HepG2 (cell line): ENCODE measurements around the gene NUFIP2. TPM values are rescaled to one million over a fixed set of nuclear protein-coding genes. Genes with fewer than 3 reads are reported as not detected.

Experiments used
- ATAC-seq: fragments of 200-7000 bp; cut with Tn5 transposase; 3 replicates; pipeline ENCODE4 v1.9.1; 2020; ENCODE audit warnings: mild to moderate bottlenecking, moderate library complexity
- BruUV-seq: library from RNA; stranded (reverse); fragments of 400-500 nt; replicated peaks from 2 replicates; lab custom pipeline; 2021; lab: Mats Ljungman, UMichigan
- CTCF ChIA-PET: fragments of 300-600 bp; formaldehyde crosslinking; extraction: SDS; loops from one replicate; lab custom pipeline; 2021; ENCODE audit warnings: low total read pairs, inconsistent platforms, low intra/inter-chr PET ratio; lab: Yijun Ruan, JAX
- POLR2A ChIA-PET: fragments of 350-600 bp; sonication (Branson Sonifier 250); formaldehyde crosslinking; loops from one replicate; lab custom pipeline; 2020; ENCODE audit warnings: antibody characterized with exemption, inconsistent platforms; lab: Yijun Ruan, JAX
- DNase-seq: peaks from one replicate; pipeline ENCODE4 v3.0.0-alpha.2; 2015; ENCODE audit warnings: low spot score
- FAIRE-seq: peaks from 3 replicates; lab custom pipeline; 2011; peaks lifted over from hg19 to GRCh38; lab: Jason Lieb, UNC
- H2AFZ ChIP-seq: one replicate; pipeline ENCODE4 v1.6.1; 2011; ENCODE audit warnings: low read length, inconsistent platforms
- H3K27ac ChIP-seq: fragments of 300-600 bp; 3 replicates; pipeline ENCODE4 v1.8.0; 2011; ENCODE audit warnings: mixed run types, mild to moderate bottlenecking, mixed read lengths, low read length, inconsistent platforms; ENCODE audit not compliant: insufficient read depth; ENCODE audit errors: extremely low read length
- H3K27me3 ChIP-seq, 2 experiments: fragments of 200-600 bp in 1 of 2; 2 replicates in 1 of 2; 3 replicates in 1 of 2; pipeline versions ENCODE4 v1.6.0 to v1.8.0; 2011; ENCODE audit warnings: low read length in 2 of 2, mild to moderate bottlenecking in 2 of 2, moderate library complexity in 2 of 2, inconsistent platforms in 1 of 2; ENCODE audit not compliant: insufficient read depth in 2 of 2, control insufficient read depth in 1 of 2
- H3K36me3 ChIP-seq, 2 experiments: fragments of 200-600 bp in 1 of 2; replicated peaks in 1 of 2; 2 replicates in 1 of 2; 3 replicates in 1 of 2; pipeline versions ENCODE4 v1.5.1 to v1.8.0; 2011; ENCODE audit warnings: low read length in 2 of 2, inconsistent platforms in 1 of 2; ENCODE audit not compliant: insufficient read depth in 2 of 2, control insufficient read depth in 1 of 2
- H3K4me1 ChIP-seq: 2 replicates; pipeline ENCODE4 v1.5.1; 2012; ENCODE audit warnings: low read length, inconsistent platforms; ENCODE audit not compliant: insufficient read depth
- H3K4me2 ChIP-seq: 2 replicates; pipeline ENCODE4 v1.6.0; 2011; ENCODE audit warnings: low read depth, low read length, inconsistent platforms
- H3K4me3 ChIP-seq, 3 experiments: fragments of 200-600 bp in 1 of 3; sonication (generic), shearing (Covaris generic) in 1 of 3; replicated peaks in 1 of 3; 2 replicates each; pipeline ENCODE4 v1.5.1; 2011 to 2016; ENCODE audit warnings: low read length in 3 of 3, inconsistent platforms in 2 of 3, low read depth in 2 of 3, mild to moderate bottlenecking in 2 of 3, control low read depth in 1 of 3, mixed read lengths in 1 of 3; ENCODE audit not compliant: insufficient read depth in 1 of 3
- H3K79me2 ChIP-seq: one replicate; pipeline ENCODE4 v1.6.1; 2011; ENCODE audit warnings: low read length, inconsistent platforms; ENCODE audit not compliant: insufficient read depth
- H3K9ac ChIP-seq: 2 replicates; pipeline ENCODE4 v1.6.0; 2011; ENCODE audit warnings: mild to moderate bottlenecking, low read depth, low read length, inconsistent platforms; ENCODE audit not compliant: insufficient read depth
- H3K9me3 ChIP-seq: 2 replicates; pipeline ENCODE4 v1.5.1; 2012; ENCODE audit warnings: mild to moderate bottlenecking, low read length
- H4K20me1 ChIP-seq: 2 replicates; pipeline ENCODE4 v1.6.0; 2011; ENCODE audit warnings: inconsistent platforms, mild to moderate bottlenecking, low read length, moderate library complexity; ENCODE audit not compliant: insufficient read depth
- AGO1 ChIP-seq: fragments of 200-400 bp; formaldehyde crosslinking; IDR thresholded peaks from 2 replicates; pipeline ENCODE4 v1.6.1; 2017; ENCODE audit warnings: mild to moderate bottlenecking, low read depth, low read length, moderate library complexity; ENCODE audit not compliant: poor library complexity, severe bottlenecking
- ATF1 ChIP-seq: IDR thresholded peaks from 2 replicates; pipeline ENCODE4 v1.6.1; 2016; ENCODE audit warnings: mild to moderate bottlenecking, control low read depth
- CCDC6 ChIP-seq: sonication (generic); formaldehyde crosslinking; IDR thresholded peaks from 2 replicates; pipeline ENCODE4 v1.8.1; 2022; ENCODE audit warnings: mild to moderate bottlenecking, missing genetic modification reagents, moderate library complexity
- CEBPB ChIP-seq: IDR thresholded peaks from 2 replicates; pipeline ENCODE4 v1.6.1; 2011; ENCODE audit warnings: low read depth, low read length, improper control_type of control experiment, borderline replicate concordance
- DNMT3B ChIP-seq: conservative IDR thresholded peaks from 2 replicates; pipeline ENCODE4 v1.6.1; 2016; ENCODE audit warnings: missing biosample characterization, control low read depth
- EEA1 ChIP-seq: sonication (generic); formaldehyde crosslinking; IDR thresholded peaks from 2 replicates; pipeline ENCODE4 v1.5.1; 2020; ENCODE audit warnings: mild to moderate bottlenecking, missing genetic modification reagents, borderline replicate concordance
- GFI1 ChIP-seq: sonication (generic); formaldehyde crosslinking; IDR thresholded peaks from 2 replicates; pipeline ENCODE4 v1.5.0; 2020; ENCODE audit warnings: missing genetic modification reagents, mild to moderate bottlenecking, borderline replicate concordance
- MAX ChIP-seq: IDR thresholded peaks from 2 replicates; pipeline ENCODE4 v1.6.1; 2012; ENCODE audit warnings: inconsistent platforms
- MXI1 ChIP-seq: IDR thresholded peaks from 3 replicates; pipeline ENCODE4 v1.6.1; 2012; ENCODE audit warnings: low read depth, low read length, inconsistent platforms, borderline replicate concordance
- NFYB ChIP-seq: sonication (generic); formaldehyde crosslinking; IDR thresholded peaks from 2 replicates; pipeline ENCODE4 v1.4.0; 2020; ENCODE audit warnings: missing genetic modification reagents
- SAP130 ChIP-seq: IDR thresholded peaks from 2 replicates; pipeline ENCODE4 v1.6.1; 2016; ENCODE audit warnings: low read depth
- SIN3A ChIP-seq: IDR thresholded peaks from 2 replicates; pipeline ENCODE4 v1.6.1; 2011; ENCODE audit warnings: low read depth, mild to moderate bottlenecking, control low read depth, low read length, borderline replicate concordance
- ZFX ChIP-seq: sonication (generic); formaldehyde crosslinking; IDR thresholded peaks from 2 replicates; pipeline ENCODE4 v1.4.0; 2020; ENCODE audit warnings: mild to moderate bottlenecking, low read depth, missing genetic modification reagents, moderate library complexity
- ZFY ChIP-seq: sonication (generic); formaldehyde crosslinking; IDR thresholded peaks from 2 replicates; pipeline ENCODE4 v1.4.0; 2020; ENCODE audit warnings: missing genetic modification reagents
- ZNF12 ChIP-seq: sonication (generic); formaldehyde crosslinking; IDR thresholded peaks from 2 replicates; pipeline ENCODE4 v1.5.0; 2020; ENCODE audit warnings: missing genetic modification reagents
- ZNF317 ChIP-seq: sonication (generic); formaldehyde crosslinking; IDR thresholded peaks from 2 replicates; pipeline ENCODE4 v1.5.0; 2020; ENCODE audit warnings: mild to moderate bottlenecking, missing genetic modification reagents
- ZNF629 ChIP-seq: sonication (generic); formaldehyde crosslinking; conservative IDR thresholded peaks from 2 replicates; pipeline ENCODE4 v1.5.0; 2020; ENCODE audit warnings: missing genetic modification reagents
- ZNF644 ChIP-seq: IDR thresholded peaks from 2 replicates; pipeline ENCODE4 v1.6.1; 2016; ENCODE audit warnings: low read depth
- ZNF75D ChIP-seq: sonication (generic); formaldehyde crosslinking; IDR thresholded peaks from 2 replicates; pipeline ENCODE4 v1.8.1; 2023; ENCODE audit warnings: missing genetic modification reagents, mild to moderate bottlenecking, borderline replicate concordance
- WGBS: methylation state at CpG from one replicate; pipeline ENCODE4 v1.1.6; 2017; ENCODE audit warnings: low lambda C conversion rate; 5-methylcytosine and 5-hydroxymethylcytosine counted together
- in situ Hi-C: cut with HindIII; loops from 2 replicates; pipeline ENCODE4 v1.10.0; 2017; ENCODE audit warnings: low pct_unique_long_range_greater_than_20kb; ENCODE audit not compliant: extremely low pct_ligation_motif_present
- intact Hi-C: fragments of 100-400 bp; cut with micrococcal nuclease; formaldehyde crosslinking; loops from one replicate; pipeline ENCODE4 v1.10.0; 2022; ENCODE audit not compliant: unreplicated experiment
- polyA plus RNA-seq, 8 experiments: library from polyadenylated mRNA; depleted of rRNA in 3 of 8; stranded (reverse) in 7 of 8; unstranded in 1 of 8; fragments of >200 nt; fragmentation: Illumina TruSeq in 4 of 8; extraction: Trizol in 4 of 8; gene quantifications; 2 replicates each; pipeline versions ENCODE4 v1.2.1 to v1.2.3, GENCODE V29; 2011 to 2016; ENCODE audit warnings: low read depth in 4 of 8, missing spikeins in 1 of 8, mixed read lengths in 1 of 8; ENCODE audit not compliant: insufficient read depth in 1 of 8
- total RNA-seq, 5 experiments: library from RNA; depleted of rRNA; stranded (reverse); fragments of >200 nt; fragmentation: Illumina TruSeq; extraction: Trizol; gene quantifications; 2 replicates each; pipeline ENCODE4 v1.2.3, GENCODE V29; 2016; ENCODE audit warnings: low read depth in 1 of 5
- TF ChIP-seq, protein P1 (sequence below): sonication (generic); formaldehyde crosslinking; IDR thresholded peaks from 2 replicates; pipeline ENCODE4 v1.9.0; 2021; ENCODE audit warnings: missing genetic modification reagents, borderline replicate concordance
- TF ChIP-seq, protein P2 (sequence below), 2 experiments: fragments of 450-650 bp in 1 of 2; sonication (generic) in 1 of 2; formaldehyde crosslinking; IDR thresholded peaks; 2 replicates each; pipeline versions ENCODE4 v1.5.0 to v1.8.0; 2020 to 2022; ENCODE audit warnings: mild to moderate bottlenecking in 1 of 2, missing genetic modification reagents in 1 of 2

NUFIP2 gene
- total and polyA plus RNA-seq, 2 of the 13 experiments (the other 11 are each of a cell fraction or from before 2014, with no cell fraction given): 10.3 to 30.8 TPM

DNA sequence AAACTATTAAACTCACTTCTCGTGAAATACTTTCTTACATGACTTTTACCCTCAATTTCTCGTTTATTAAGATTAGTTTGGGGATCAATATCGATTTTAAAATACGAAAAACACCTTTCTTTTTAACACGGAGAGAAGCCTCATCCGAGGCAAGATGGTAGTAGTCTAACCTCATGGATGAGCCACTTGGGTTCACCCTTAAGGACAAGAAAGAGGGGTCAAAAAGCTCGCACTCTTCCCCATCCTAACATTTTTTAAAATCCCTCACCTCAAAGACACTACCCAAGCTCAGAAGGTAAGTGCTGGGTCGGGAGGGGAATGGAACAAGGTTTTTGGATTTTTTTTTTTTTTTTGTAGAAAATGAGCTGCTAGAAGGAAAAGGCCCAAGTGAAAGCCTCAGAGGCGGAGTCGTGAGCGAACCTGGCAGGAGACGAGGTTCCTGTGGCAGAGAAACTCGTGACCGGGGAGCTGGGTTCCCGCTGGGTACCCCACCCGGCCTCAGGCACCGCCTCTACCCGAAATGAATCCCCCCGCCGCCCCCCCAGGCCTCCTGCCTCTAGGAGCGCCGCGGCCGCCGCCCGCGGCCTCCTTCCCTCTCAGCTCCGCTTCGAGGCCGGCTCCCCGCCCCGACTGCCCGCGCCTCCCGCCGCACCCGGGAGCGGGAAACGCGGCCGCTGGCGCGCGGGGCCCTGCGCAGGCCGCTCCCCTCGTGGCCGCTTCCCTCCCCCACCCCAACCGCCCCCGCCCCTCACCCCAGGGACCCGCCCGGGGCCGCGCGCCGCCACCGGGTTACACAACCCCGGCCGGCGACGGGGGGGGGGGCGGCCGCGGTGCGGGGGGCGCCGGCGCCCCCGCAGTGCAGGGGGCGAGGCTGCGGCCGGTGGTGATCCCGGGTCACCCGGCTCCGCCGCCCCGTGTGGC lies 1.6 kb downstream of the NUFIP2 start:
- 2% methylated on average over 19 of the region's 77 CpGs for WGBS
- no peak for FAIRE-seq
- Histone ChIP-seq H3K27me3 (no peaks in the 10 kb centered on the region; a peak in 1 of 5 replicates), H3K79me2 (peaks cover 58% of the 10 kb centered on the region), H3K4me1 (peaks cover 39% of the 10 kb centered on the region), H3K9ac (peak overlapping the region; percentile 95), H3K9me3 (no peaks in the 10 kb centered on the region), H3K4me3 (peak overlapping the region; percentile 92 to 99 (median 93)), H3K4me2 (peak overlapping the region; percentile 80), H4K20me1 (peaks cover 49% of the 10 kb centered on the region), H2AFZ (no peak overlapping the region), H3K27ac (peak overlapping the region; percentile 92), H3K36me3 (peaks cover 1 to 28% of the 10 kb centered on the region in 2 experiments; a peak in 4 of 5 replicates)
- ATAC-seq: no peak
- ChIA-PET POLR2A (interaction anchor here (0.5 to 1.2 kb wide), 8 partner anchors 11 to 249 kb away, joined by 3 to 5 read pairs (median 3); partner anchors contain the start of gene TAOK1), CTCF (interaction anchor here (1.3 to 1.5 kb wide), 3 partner anchors 73 to 148 kb away, joined by 4 to 5 read pairs (median 4); no protein-coding TSS in a partner anchor)
- no TSS peak for BruUV-seq
- intact Hi-C loops: loop anchor here (5.0 to 10.0 kb wide), 3 partner anchors 40 to 272 kb away; partner anchors contain the start of genes ABHD15 and TP53I13
- no peak for DNase-seq
- in situ Hi-C loops: no loop called here
- TF ChIP-seq AGO1 (peak; percentile 53), SIN3A (peak; percentile 35; the same call in 1 of the 2 replicates), ZFY (CRISPR knock-in tag) (0 out of 2 replicates have a peak, but pooled peaks have one; percentile 4), EEA1 (no peak), SAP130 (peak; percentile 23; the same call in 1 of the 2 replicates), CCDC6 (0 out of 2 replicates have a peak, but pooled peaks have one; percentile 52), ZNF644 (0 out of 2 replicates have a peak, but pooled peaks have one; percentile 47), NFYB (CRISPR knock-in tag) (no peak), MAX (peak; percentile 55; the same call in 1 of the 2 replicates), ATF1 (CRISPR knock-in tag) (no peak), CEBPB (no peak), ZNF12 (CRISPR knock-in tag) (peak; percentile 87), ZNF629 (CRISPR knock-in tag) (no peak), MXI1 (peak; percentile 3; the same call in 1 of the 3 replicates), ZFX (no peak), ZNF317 (CRISPR knock-in tag) (no peak), GFI1 (no peak), DNMT3B (no peak), ZNF75D (no peak)
- TF ChIP-seq, protein P1, sequence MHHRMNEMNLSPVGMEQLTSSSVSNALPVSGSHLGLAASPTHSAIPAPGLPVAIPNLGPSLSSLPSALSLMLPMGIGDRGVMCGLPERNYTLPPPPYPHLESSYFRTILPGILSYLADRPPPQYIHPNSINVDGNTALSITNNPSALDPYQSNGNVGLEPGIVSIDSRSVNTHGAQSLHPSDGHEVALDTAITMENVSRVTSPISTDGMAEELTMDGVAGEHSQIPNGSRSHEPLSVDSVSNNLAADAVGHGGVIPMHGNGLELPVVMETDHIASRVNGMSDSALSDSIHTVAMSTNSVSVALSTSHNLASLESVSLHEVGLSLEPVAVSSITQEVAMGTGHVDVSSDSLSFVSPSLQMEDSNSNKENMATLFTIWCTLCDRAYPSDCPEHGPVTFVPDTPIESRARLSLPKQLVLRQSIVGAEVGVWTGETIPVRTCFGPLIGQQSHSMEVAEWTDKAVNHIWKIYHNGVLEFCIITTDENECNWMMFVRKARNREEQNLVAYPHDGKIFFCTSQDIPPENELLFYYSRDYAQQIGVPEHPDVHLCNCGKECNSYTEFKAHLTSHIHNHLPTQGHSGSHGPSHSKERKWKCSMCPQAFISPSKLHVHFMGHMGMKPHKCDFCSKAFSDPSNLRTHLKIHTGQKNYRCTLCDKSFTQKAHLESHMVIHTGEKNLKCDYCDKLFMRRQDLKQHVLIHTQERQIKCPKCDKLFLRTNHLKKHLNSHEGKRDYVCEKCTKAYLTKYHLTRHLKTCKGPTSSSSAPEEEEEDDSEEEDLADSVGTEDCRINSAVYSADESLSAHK: no peak
- TF ChIP-seq, protein P2, sequence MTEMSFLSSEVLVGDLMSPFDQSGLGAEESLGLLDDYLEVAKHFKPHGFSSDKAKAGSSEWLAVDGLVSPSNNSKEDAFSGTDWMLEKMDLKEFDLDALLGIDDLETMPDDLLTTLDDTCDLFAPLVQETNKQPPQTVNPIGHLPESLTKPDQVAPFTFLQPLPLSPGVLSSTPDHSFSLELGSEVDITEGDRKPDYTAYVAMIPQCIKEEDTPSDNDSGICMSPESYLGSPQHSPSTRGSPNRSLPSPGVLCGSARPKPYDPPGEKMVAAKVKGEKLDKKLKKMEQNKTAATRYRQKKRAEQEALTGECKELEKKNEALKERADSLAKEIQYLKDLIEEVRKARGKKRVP (CRISPR knock-in tag; IDR thresholded peaks at IDR 0.05): no peak
